Suprapubic skin (tissue), 4 donors: ENCODE measurements around the gene GABRB2.

Source experiments
- EP300 ChIP-seq: sonication (generic); formaldehyde crosslinking; IDR thresholded peaks from one replicate; pipeline ENCODE4 v1.6.1; 2017; ENCODE audit warnings: antibody characterized with exemption
- POLR2AphosphoS5 ChIP-seq, 3 donors: sonication (generic); formaldehyde crosslinking; IDR thresholded peaks; one replicate each; pipeline ENCODE4 v1.6.1; 2017; ENCODE audit warnings: antibody characterized with exemption in 3 of 3
- TF ChIP-seq, protein P1 (sequence below), 2 donors: fragments of 200-600 bp in 1 of 2; fragments of 450-650 bp in 1 of 2; sonication (generic) in 1 of 2; IDR thresholded peaks; one replicate each; pipeline ENCODE4 v1.5.1; 2016 to 2019; ENCODE audit warnings: antibody characterized with exemption in 2 of 2, mild to moderate bottlenecking in 1 of 2, moderate library complexity in 1 of 2

DNA sequence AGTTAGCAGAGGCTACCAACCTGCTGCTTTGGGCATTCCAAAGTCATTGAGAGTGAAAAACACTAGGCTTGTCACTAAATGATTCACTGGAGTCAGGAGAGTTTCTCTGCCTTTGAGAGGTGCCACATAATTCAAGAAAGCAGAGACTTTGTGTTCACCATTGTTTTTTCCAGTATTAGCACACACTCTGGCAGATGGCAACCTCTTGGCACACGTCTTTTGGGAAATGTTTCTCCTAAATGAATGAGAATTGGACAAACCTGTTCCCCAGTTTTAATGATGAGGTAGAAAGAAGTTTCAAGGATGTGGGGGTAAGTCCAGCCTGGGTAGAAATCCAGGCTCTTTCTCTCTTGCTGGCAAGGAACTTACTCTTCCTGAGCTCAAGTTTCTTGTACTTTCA, 259.1 kb downstream of the GABRB2 start:
- TF ChIP-seq, protein P1, sequence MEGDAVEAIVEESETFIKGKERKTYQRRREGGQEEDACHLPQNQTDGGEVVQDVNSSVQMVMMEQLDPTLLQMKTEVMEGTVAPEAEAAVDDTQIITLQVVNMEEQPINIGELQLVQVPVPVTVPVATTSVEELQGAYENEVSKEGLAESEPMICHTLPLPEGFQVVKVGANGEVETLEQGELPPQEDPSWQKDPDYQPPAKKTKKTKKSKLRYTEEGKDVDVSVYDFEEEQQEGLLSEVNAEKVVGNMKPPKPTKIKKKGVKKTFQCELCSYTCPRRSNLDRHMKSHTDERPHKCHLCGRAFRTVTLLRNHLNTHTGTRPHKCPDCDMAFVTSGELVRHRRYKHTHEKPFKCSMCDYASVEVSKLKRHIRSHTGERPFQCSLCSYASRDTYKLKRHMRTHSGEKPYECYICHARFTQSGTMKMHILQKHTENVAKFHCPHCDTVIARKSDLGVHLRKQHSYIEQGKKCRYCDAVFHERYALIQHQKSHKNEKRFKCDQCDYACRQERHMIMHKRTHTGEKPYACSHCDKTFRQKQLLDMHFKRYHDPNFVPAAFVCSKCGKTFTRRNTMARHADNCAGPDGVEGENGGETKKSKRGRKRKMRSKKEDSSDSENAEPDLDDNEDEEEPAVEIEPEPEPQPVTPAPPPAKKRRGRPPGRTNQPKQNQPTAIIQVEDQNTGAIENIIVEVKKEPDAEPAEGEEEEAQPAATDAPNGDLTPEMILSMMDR (IDR thresholded peaks at IDR 0.05), result no peak
- no peak for TF ChIP-seq POLR2AphosphoS5 (IDR thresholded peaks at IDR 0.05)
- no peak for TF ChIP-seq EP300
